ENCODE measurements around the gene SYNJ2.

The SYNJ2 gene

GRCh38 chr6:158057213-158057987 lies 75.7 kb downstream of the SYNJ2 start:
- DNase-seq (ENCODE audit: low read depth in 2 of 2), result peak; percentile 26 to 36

- no peak for DNase-seq (ENCODE audit: low read depth in 2 of 2)
Measured at GRCh38 chr6:158058171-158058651, 76.5 kb downstream of the SYNJ2 start.

GRCh38 chr6:158059108-158059507 lies 77.4 kb downstream of the SYNJ2 start:
- no peak for DNase-seq (ENCODE audit: low read depth in 2 of 2)

GRCh38 chr6:158060455-158061360 lies 79.0 kb downstream of the SYNJ2 start:
- no peak for DNase-seq (ENCODE audit: low read depth in 2 of 2)

- DNase-seq (ENCODE audit: low read depth in 2 of 2), result no peak
Measured at GRCh38 chr6:158061361-158061708, 79.7 kb downstream of the SYNJ2 start.

GRCh38 chr6:158061709-158062461 lies 80.2 kb downstream of the SYNJ2 start:
- no peak for DNase-seq (ENCODE audit: low read depth in 2 of 2)

GRCh38 chr6:158063736-158064135 lies 82.1 kb downstream of the SYNJ2 start:
- DNase-seq (ENCODE audit: low read depth in 2 of 2), result no peak

GRCh38 chr6:158064725-158065251 lies 83.1 kb downstream of the SYNJ2 start:
- DNase-seq (ENCODE audit: low read depth in 2 of 2), result no peak

- DNase-seq (ENCODE audit: low read depth in 2 of 2), result no peak
Measured at GRCh38 chr6:158066136-158066781, 84.6 kb downstream of the SYNJ2 start.

- DNase-seq (ENCODE audit: low read depth in 2 of 2), result no peak
Measured at GRCh38 chr6:158067436-158068015, 85.9 kb downstream of the SYNJ2 start.

- DNase-seq (ENCODE audit: low read depth in 2 of 2), result no peak
Measured at GRCh38 chr6:158068156-158068892, 86.7 kb downstream of the SYNJ2 start.

- no peak for DNase-seq (ENCODE audit: low read depth in 2 of 2)
Measured at GRCh38 chr6:158068893-158069799, 87.5 kb downstream of the SYNJ2 start.

GRCh38 chr6:158069800-158070195 lies 88.1 kb downstream of the SYNJ2 start:
- DNase-seq (ENCODE audit: low read depth in 2 of 2), result no peak

- DNase-seq (ENCODE audit: low read depth in 2 of 2), result no peak
Measured at GRCh38 chr6:158070513-158070912, 88.8 kb downstream of the SYNJ2 start.

- DNase-seq (ENCODE audit: low read depth in 2 of 2), result no peak
Measured at GRCh38 chr6:158071121-158072082, 89.7 kb downstream of the SYNJ2 start.

GRCh38 chr6:158072083-158072721 lies 90.5 kb downstream of the SYNJ2 start:
- peak; percentile 44 to 58 for DNase-seq (ENCODE audit: low read depth in 2 of 2)

GRCh38 chr6:158073776-158074175 lies 92.1 kb downstream of the SYNJ2 start:
- DNase-seq (ENCODE audit: low read depth in 2 of 2), result no peak
